Measurements from ENCODE around the gene CARD10. TPM values are rescaled to one million over a fixed set of nuclear protein-coding genes. Genes with fewer than 3 reads are reported as not detected.

Gene CARD10
- polyA plus RNA-seq, 1 of the 3 experiments (the other 2 are of a cell fraction): 14.5 TPM

DNA sequence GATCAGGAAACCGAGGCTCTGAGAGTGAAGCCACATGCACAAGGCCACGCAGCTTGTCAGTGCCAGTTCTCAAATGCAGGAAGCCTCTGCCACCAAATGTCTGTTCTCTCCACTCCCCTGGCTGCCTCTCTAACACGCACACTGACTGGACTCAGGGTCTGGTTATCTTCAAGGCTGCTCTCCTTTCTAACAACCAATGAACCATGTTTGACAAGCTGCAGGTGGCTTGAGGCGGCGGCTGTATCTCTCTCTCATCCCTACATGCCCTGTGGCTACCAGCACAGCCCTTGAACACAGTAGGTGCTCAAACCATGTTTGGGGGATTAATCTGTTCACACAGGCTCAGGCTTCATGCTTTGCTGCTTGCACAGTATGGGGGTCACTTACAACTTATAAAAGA is 56.8 kb downstream of the CARD10 start:
- Histone ChIP-seq H3K4me1 (ENCODE audit: control insufficient read depth in 1 of 2, insufficient read depth in 2 of 2, low read depth in 1 of 2, low read length in 1 of 2) (peaks cover 0 to 27% of the 10 kb centered on the region in 2 experiments; a peak in 1 of 4 replicates), H3K4me3 (ENCODE audit: low read depth in 2 of 2, low read length in 1 of 2) (no peak overlapping the region), H2AFZ (ENCODE audit: low read depth) (no peak overlapping the region), H3K27ac (ENCODE audit: low read depth in 2 of 2, low read length in 1 of 2) (peak overlapping the region in 1 of 2 experiments; percentile 78; a peak in 2 of 4 replicates), H3K9me2 (no peaks in the 10 kb centered on the region), H3K79me2 (ENCODE audit: insufficient read depth) (no peaks in the 10 kb centered on the region), H3K36me3 (replicated peaks in 1 of 2; ENCODE audit: control insufficient read depth in 1 of 2, insufficient read depth in 2 of 2, low read length in 1 of 2) (no peaks in the 10 kb centered on the region), H3K4me2 (no peak overlapping the region), H3F3A (replicated peaks; ENCODE audit: insufficient read depth) (no peaks in the 10 kb centered on the region), H3K9ac (no peak overlapping the region), H3K9me3 (no peaks in the 10 kb centered on the region), H3K27me3 (ENCODE audit: insufficient read depth) (0 out of 2 replicates have a peak, but pooled peaks cover 7% of the 10 kb centered on the region), H4K20me1 (ENCODE audit: insufficient read depth) (no peaks in the 10 kb centered on the region)
- ChIA-PET POLR2A (no interaction called here), CTCF (interaction anchor here (1.2 to 3.2 kb wide), 7 partner anchors 10 to 146 kb away, joined by 3 to 17 read pairs (median 7); no protein-coding TSS in a partner anchor)
- peak; percentile 69 for DNase-seq
- whole genome bisulfite sequencing (ENCODE audit: low lambda C conversion rate): 8% methylated on average over 5 of the region's 5 CpGs
- no peak for TF ChIP-seq RAD21 (IDR thresholded peaks at IDR 0.05; ENCODE audit: low read length)
- peak in 1 of 2 experiments; percentile 80; a peak in 2 of 4 replicates for TF ChIP-seq EP300 (IDR thresholded peaks at IDR 0.05; ENCODE audit: borderline replicate concordance in 1 of 2, low read depth in 1 of 2, low read length in 1 of 2)
- no peak for TF ChIP-seq RFX5 (IDR thresholded peaks at IDR 0.05; ENCODE audit: low read length)
- TF ChIP-seq CHD2 (IDR thresholded peaks at IDR 0.05; ENCODE audit: low read length, partially characterized antibody): peak; percentile 46
- TF ChIP-seq RCOR1 (IDR thresholded peaks at IDR 0.05; ENCODE audit: low read length): peak; percentile 62
- no peak for TF ChIP-seq FOSL2 (IDR thresholded peaks at IDR 0.05; ENCODE audit: borderline replicate concordance, low read depth)
- TF ChIP-seq TCF12 (IDR thresholded peaks at IDR 0.05): peak; percentile 11; the same call in 1 of the 2 replicates
- no peak for TF ChIP-seq ELF1 (IDR thresholded peaks at IDR 0.05)
- TF ChIP-seq, protein P1, sequence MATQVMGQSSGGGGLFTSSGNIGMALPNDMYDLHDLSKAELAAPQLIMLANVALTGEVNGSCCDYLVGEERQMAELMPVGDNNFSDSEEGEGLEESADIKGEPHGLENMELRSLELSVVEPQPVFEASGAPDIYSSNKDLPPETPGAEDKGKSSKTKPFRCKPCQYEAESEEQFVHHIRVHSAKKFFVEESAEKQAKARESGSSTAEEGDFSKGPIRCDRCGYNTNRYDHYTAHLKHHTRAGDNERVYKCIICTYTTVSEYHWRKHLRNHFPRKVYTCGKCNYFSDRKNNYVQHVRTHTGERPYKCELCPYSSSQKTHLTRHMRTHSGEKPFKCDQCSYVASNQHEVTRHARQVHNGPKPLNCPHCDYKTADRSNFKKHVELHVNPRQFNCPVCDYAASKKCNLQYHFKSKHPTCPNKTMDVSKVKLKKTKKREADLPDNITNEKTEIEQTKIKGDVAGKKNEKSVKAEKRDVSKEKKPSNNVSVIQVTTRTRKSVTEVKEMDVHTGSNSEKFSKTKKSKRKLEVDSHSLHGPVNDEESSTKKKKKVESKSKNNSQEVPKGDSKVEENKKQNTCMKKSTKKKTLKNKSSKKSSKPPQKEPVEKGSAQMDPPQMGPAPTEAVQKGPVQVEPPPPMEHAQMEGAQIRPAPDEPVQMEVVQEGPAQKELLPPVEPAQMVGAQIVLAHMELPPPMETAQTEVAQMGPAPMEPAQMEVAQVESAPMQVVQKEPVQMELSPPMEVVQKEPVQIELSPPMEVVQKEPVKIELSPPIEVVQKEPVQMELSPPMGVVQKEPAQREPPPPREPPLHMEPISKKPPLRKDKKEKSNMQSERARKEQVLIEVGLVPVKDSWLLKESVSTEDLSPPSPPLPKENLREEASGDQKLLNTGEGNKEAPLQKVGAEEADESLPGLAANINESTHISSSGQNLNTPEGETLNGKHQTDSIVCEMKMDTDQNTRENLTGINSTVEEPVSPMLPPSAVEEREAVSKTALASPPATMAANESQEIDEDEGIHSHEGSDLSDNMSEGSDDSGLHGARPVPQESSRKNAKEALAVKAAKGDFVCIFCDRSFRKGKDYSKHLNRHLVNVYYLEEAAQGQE (IDR thresholded peaks at IDR 0.05; ENCODE audit: low read depth, low read length): no peak
- TF ChIP-seq, protein P2, sequence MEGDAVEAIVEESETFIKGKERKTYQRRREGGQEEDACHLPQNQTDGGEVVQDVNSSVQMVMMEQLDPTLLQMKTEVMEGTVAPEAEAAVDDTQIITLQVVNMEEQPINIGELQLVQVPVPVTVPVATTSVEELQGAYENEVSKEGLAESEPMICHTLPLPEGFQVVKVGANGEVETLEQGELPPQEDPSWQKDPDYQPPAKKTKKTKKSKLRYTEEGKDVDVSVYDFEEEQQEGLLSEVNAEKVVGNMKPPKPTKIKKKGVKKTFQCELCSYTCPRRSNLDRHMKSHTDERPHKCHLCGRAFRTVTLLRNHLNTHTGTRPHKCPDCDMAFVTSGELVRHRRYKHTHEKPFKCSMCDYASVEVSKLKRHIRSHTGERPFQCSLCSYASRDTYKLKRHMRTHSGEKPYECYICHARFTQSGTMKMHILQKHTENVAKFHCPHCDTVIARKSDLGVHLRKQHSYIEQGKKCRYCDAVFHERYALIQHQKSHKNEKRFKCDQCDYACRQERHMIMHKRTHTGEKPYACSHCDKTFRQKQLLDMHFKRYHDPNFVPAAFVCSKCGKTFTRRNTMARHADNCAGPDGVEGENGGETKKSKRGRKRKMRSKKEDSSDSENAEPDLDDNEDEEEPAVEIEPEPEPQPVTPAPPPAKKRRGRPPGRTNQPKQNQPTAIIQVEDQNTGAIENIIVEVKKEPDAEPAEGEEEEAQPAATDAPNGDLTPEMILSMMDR (IDR thresholded peaks at IDR 0.05): no peak
- peak; percentile 47; the same call in 1 of the 2 replicates for TF ChIP-seq GATA2 (CRISPR knock-in tag; IDR thresholded peaks at IDR 0.05)
- TF ChIP-seq MXI1 (IDR thresholded peaks at IDR 0.05; ENCODE audit: low read depth, low read length): peak; percentile 54; the same call in 1 of the 2 replicates
- no peak for TF ChIP-seq TAF1 (IDR thresholded peaks at IDR 0.05; ENCODE audit: borderline replicate concordance, low read depth, low read length)

Measured in SK-N-SH (cell line).